Endothelial cell (in vitro differentiated cells): ENCODE results near the gene ARHGEF28. TPM values are rescaled to one million over a fixed set of nuclear protein-coding genes. Genes with fewer than 3 reads are reported as not detected.

Experiments
- DNase-seq: peaks from one replicate; pipeline ENCODE4 v3.0.0; 2021; ENCODE audit warnings: low spot score
- H3K27ac Mint-ChIP-seq: one replicate; pipeline ENCODE4 v1.8.0; 2021; ENCODE audit warnings: mixed read lengths, inconsistent platforms; ENCODE audit not compliant: unreplicated experiment
- H3K27me3 Mint-ChIP-seq: one replicate; pipeline ENCODE4 v1.8.0; 2021; ENCODE audit warnings: mild to moderate bottlenecking, moderate library complexity, mixed read lengths, inconsistent platforms; ENCODE audit not compliant: unreplicated experiment
- H3K36me3 Mint-ChIP-seq: one replicate; pipeline ENCODE4 v1.8.0; 2021; ENCODE audit warnings: mild to moderate bottlenecking, low read depth, mixed read lengths, inconsistent platforms; ENCODE audit not compliant: unreplicated experiment
- H3K4me1 Mint-ChIP-seq: one replicate; pipeline ENCODE4 v1.8.0; 2021; ENCODE audit warnings: mild to moderate bottlenecking, mixed read lengths, inconsistent platforms; ENCODE audit not compliant: unreplicated experiment
- H3K4me3 Mint-ChIP-seq: one replicate; pipeline ENCODE4 v1.8.0; 2021; ENCODE audit warnings: mild to moderate bottlenecking, mixed read lengths, inconsistent platforms; ENCODE audit not compliant: unreplicated experiment
- H3K9me3 Mint-ChIP-seq: one replicate; pipeline ENCODE4 v1.8.0; 2021; ENCODE audit warnings: mixed read lengths, inconsistent platforms; ENCODE audit not compliant: unreplicated experiment
- CTCF ChIP-seq: fragments of 200-600 bp; sonication (generic); IDR thresholded peaks from one replicate; pipeline ENCODE4 v1.5.0; 2021; ENCODE audit warnings: antibody characterized with exemption; ENCODE audit not compliant: unreplicated experiment
- total RNA-seq: library from RNA; stranded (reverse); fragmentation: NEBNext Ultra II Directional; extraction: Animal tissue kit (Norgen Biotek cat#: 25700); gene quantifications from one replicate; pipeline ENCODE4 v1.2.1, GENCODE V29; 2021; ENCODE audit not compliant: unreplicated experiment

ARHGEF28 gene
- total RNA-seq, 1 donor from 2014 or later: 1.5 TPM

- Mint-ChIP-seq H3K4me3 (no peak overlapping the region), H3K4me1 (peaks cover 29% of the 10 kb centered on the region), H3K36me3 (no peaks in the 10 kb centered on the region), H3K27ac (no peak overlapping the region), H3K9me3 (no peaks in the 10 kb centered on the region), H3K27me3 (no peaks in the 10 kb centered on the region)
- no peak for TF ChIP-seq CTCF
- DNase-seq: no peak
Observed at GRCh38 chr5:73747696-73748380, 121.8 kb downstream of the ARHGEF28 start.

- Mint-ChIP-seq H3K27ac (no peak overlapping the region), H3K27me3 (no peaks in the 10 kb centered on the region), H3K4me3 (no peak overlapping the region), H3K9me3 (no peaks in the 10 kb centered on the region), H3K4me1 (peaks cover 29% of the 10 kb centered on the region), H3K36me3 (no peaks in the 10 kb centered on the region)
- DNase-seq: no peak
- TF ChIP-seq CTCF: no peak
Observed at GRCh38 chr5:73748510-73749400, 122.8 kb downstream of the ARHGEF28 start.

- no peak for DNase-seq
- peaks cover 29% of the 10 kb centered on the region for H3K4me1 Mint-ChIP-seq
- H3K4me3 Mint-ChIP-seq: no peak overlapping the region
- H3K27ac Mint-ChIP-seq: no peak overlapping the region
- no peaks in the 10 kb centered on the region for H3K36me3 Mint-ChIP-seq
- no peaks in the 10 kb centered on the region for H3K27me3 Mint-ChIP-seq
- H3K9me3 Mint-ChIP-seq: no peaks in the 10 kb centered on the region
- TF ChIP-seq CTCF: no peak
Observed at GRCh38 chr5:73749485-73750270, 123.7 kb downstream of the ARHGEF28 start.

GRCh38 chr5:73751254-73751914 is 125.4 kb downstream of the ARHGEF28 start:
- no peaks in the 10 kb centered on the region for H3K27me3 Mint-ChIP-seq
- no peaks in the 10 kb centered on the region for H3K9me3 Mint-ChIP-seq
- TF ChIP-seq CTCF: no peak
- peaks cover 29% of the 10 kb centered on the region for H3K4me1 Mint-ChIP-seq
- no peak overlapping the region for H3K4me3 Mint-ChIP-seq
- DNase-seq: no peak
- H3K36me3 Mint-ChIP-seq: no peaks in the 10 kb centered on the region
- no peak overlapping the region for H3K27ac Mint-ChIP-seq
